Tibial nerve (tissue), 4 donors: ENCODE results near the gene MAML3. TPM values are rescaled to one million over a fixed set of nuclear protein-coding genes. Genes with fewer than 3 reads are reported as not detected.

ENCODE experiments used
- DNase-seq, 2 donors: peaks; one replicate each; pipeline ENCODE4 v3.0.0-alpha.2; 2019; ENCODE audit warnings: low spot score in 2 of 2
- H3K27ac ChIP-seq, 4 donors: fragments of 200-600 bp; sonication (generic) in 3 of 4; one replicate each; pipeline ENCODE4 v1.5.1; 2017 to 2019; ENCODE audit warnings: mild to moderate bottlenecking in 1 of 4
- H3K27me3 ChIP-seq, 2 donors: fragments of 200-600 bp; sonication (generic) in 1 of 2; one replicate each; pipeline versions ENCODE4 v1.5.1 to v1.6.0; 2017 to 2019
- H3K36me3 ChIP-seq, 3 donors: fragments of 200-600 bp; sonication (generic); one replicate each; pipeline ENCODE4 v1.5.1; 2018 to 2019
- H3K4me1 ChIP-seq, 4 donors: fragments of 200-600 bp; sonication (generic) in 3 of 4; one replicate each; pipeline ENCODE4 v1.5.1; 2017 to 2019
- H3K4me3 ChIP-seq, 4 donors: fragments of 200-600 bp; sonication (generic) in 3 of 4; one replicate each; pipeline ENCODE4 v1.5.1; 2017 to 2019; ENCODE audit warnings: mild to moderate bottlenecking in 1 of 4, moderate library complexity in 1 of 4
- H3K9me3 ChIP-seq, 4 donors: fragments of 200-600 bp; sonication (generic) in 3 of 4; one replicate each; pipeline ENCODE4 v1.5.1; 2017 to 2019
- CTCF ChIP-seq, 5 experiments: fragments of 200-600 bp in 3 of 5; fragments of 450-650 bp in 2 of 5; sonication (generic) in 3 of 5; IDR thresholded peaks; one replicate each; pipeline ENCODE4 v1.5.1; 2016 to 2019; ENCODE audit warnings: antibody characterized with exemption in 5 of 5, mild to moderate bottlenecking in 3 of 5, moderate library complexity in 2 of 5
- EP300 ChIP-seq, 2 donors: sonication (generic); formaldehyde crosslinking; IDR thresholded peaks; one replicate each; pipeline ENCODE4 v1.6.1; 2017; ENCODE audit warnings: antibody characterized with exemption in 2 of 2, mild to moderate bottlenecking in 1 of 2
- POLR2A ChIP-seq, 2 donors: fragments of 450-650 bp; IDR thresholded peaks; one replicate each; pipeline ENCODE4 v1.6.1; 2017; ENCODE audit warnings: antibody characterized with exemption in 2 of 2, mild to moderate bottlenecking in 2 of 2, moderate library complexity in 2 of 2
- WGBS, 2 donors: methylation state at CpG; one replicate each; pipeline ENCODE4 v1.1.5; 2018; 5-methylcytosine and 5-hydroxymethylcytosine counted together
- total RNA-seq, 4 donors: library from RNA; depleted of rRNA; stranded (reverse); fragments of >200 nt; gene quantifications; one replicate each; pipeline ENCODE4 v1.1.0, GENCODE V29; 2016

The MAML3 gene
- total RNA-seq, 4 donors from 2014 or later: 8.6 to 10.5 (median 9.4) TPM

GRCh38 chr4:139912445-139912844 lies 241.5 kb downstream of the MAML3 start:
- no peak for DNase-seq
- Histone ChIP-seq H3K4me3 (no peak overlapping the region), H3K27me3 (no peaks in the 10 kb centered on the region), H3K27ac (no peak overlapping the region), H3K9me3 (no peaks in the 10 kb centered on the region), H3K36me3 (no peaks in the 10 kb centered on the region), H3K4me1 (peaks cover 0 to 39% (median 11%) of the 10 kb centered on the region in 4 donors)
- TF ChIP-seq EP300 (IDR thresholded peaks at IDR 0.05): no peak
- no peak for TF ChIP-seq CTCF (IDR thresholded peaks at IDR 0.05)
- no peak for TF ChIP-seq POLR2A (IDR thresholded peaks at IDR 0.05)
- WGBS, 2 donors: 89 to 93% methylated on average over 8 of the region's 8 CpGs

GRCh38 chr4:139910106-139910505 lies 243.9 kb downstream of the MAML3 start:
- H3K36me3 ChIP-seq: no peaks in the 10 kb centered on the region
- no peak overlapping the region for H3K4me3 ChIP-seq
- DNase-seq: no peak
- no peak overlapping the region for H3K27ac ChIP-seq
- TF ChIP-seq POLR2A (IDR thresholded peaks at IDR 0.05): no peak
- TF ChIP-seq EP300 (IDR thresholded peaks at IDR 0.05): no peak
- no peak for TF ChIP-seq CTCF (IDR thresholded peaks at IDR 0.05)
- H3K27me3 ChIP-seq: no peaks in the 10 kb centered on the region
- WGBS, 2 donors: 91 to 95% methylated on average over 3 of the region's 3 CpGs
- H3K4me1 ChIP-seq: peaks cover 0 to 36% (median 11%) of the 10 kb centered on the region in 4 donors
- no peaks in the 10 kb centered on the region for H3K9me3 ChIP-seq

GRCh38 chr4:139908636-139909437 lies 245.1 kb downstream of the MAML3 start:
- Histone ChIP-seq H3K9me3 (no peaks in the 10 kb centered on the region), H3K4me1 (peaks cover 0 to 23% (median 6%) of the 10 kb centered on the region in 4 donors), H3K4me3 (no peak overlapping the region), H3K36me3 (no peaks in the 10 kb centered on the region), H3K27me3 (no peaks in the 10 kb centered on the region), H3K27ac (no peak overlapping the region)
- TF ChIP-seq POLR2A (IDR thresholded peaks at IDR 0.05) (no peak), EP300 (IDR thresholded peaks at IDR 0.05) (no peak), CTCF (IDR thresholded peaks at IDR 0.05) (no peak)
- DNase-seq: no peak
- 94 to 96% methylated on average over 9 of the region's 9 CpGs for WGBS, 2 donors

GRCh38 chr4:139907001-139907809 lies 246.8 kb downstream of the MAML3 start:
- H3K4me1 ChIP-seq: peaks cover 0 to 23% (median 0%) of the 10 kb centered on the region in 4 donors
- DNase-seq: no peak
- no peak overlapping the region for H3K27ac ChIP-seq
- no peak overlapping the region for H3K4me3 ChIP-seq
- H3K9me3 ChIP-seq: no peaks in the 10 kb centered on the region
- no peaks in the 10 kb centered on the region for H3K27me3 ChIP-seq
- H3K36me3 ChIP-seq: no peaks in the 10 kb centered on the region
- TF ChIP-seq EP300 (IDR thresholded peaks at IDR 0.05): no peak
- TF ChIP-seq POLR2A (IDR thresholded peaks at IDR 0.05): no peak
- no peak for TF ChIP-seq CTCF (IDR thresholded peaks at IDR 0.05)

GRCh38 chr4:139905489-139905888 lies 248.5 kb downstream of the MAML3 start:
- DNase-seq: no peak
- Histone ChIP-seq H3K4me3 (no peak overlapping the region), H3K27ac (no peak overlapping the region), H3K27me3 (no peaks in the 10 kb centered on the region), H3K9me3 (no peaks in the 10 kb centered on the region), H3K4me1 (peaks cover 0 to 39% (median 2%) of the 10 kb centered on the region in 4 donors), H3K36me3 (no peaks in the 10 kb centered on the region)
- TF ChIP-seq EP300 (IDR thresholded peaks at IDR 0.05) (no peak), POLR2A (IDR thresholded peaks at IDR 0.05) (no peak), CTCF (IDR thresholded peaks at IDR 0.05) (no peak)
- 91 to 97% methylated on average over 1 of the region's 1 CpG for WGBS, 2 donors
